Esophagus squamous epithelium (tissue), 4 donors: Measurements from ENCODE around the gene FREY1.

ENCODE experiments used
- POLR2A ChIP-seq, 4 donors: fragments of 450-650 bp; IDR thresholded peaks; one replicate each; pipeline ENCODE4 v1.6.1; 2017; ENCODE audit warnings: antibody characterized with exemption in 4 of 4, mild to moderate bottlenecking in 4 of 4, moderate library complexity in 3 of 4
- TF ChIP-seq, protein P1 (sequence below), 6 experiments: fragments of 450-650 bp in 4 of 6; fragments of 200-600 bp in 2 of 6; sonication (generic) in 2 of 6; IDR thresholded peaks; one replicate each; pipeline ENCODE4 v1.5.1; 2016 to 2019; ENCODE audit warnings: antibody characterized with exemption in 6 of 6, mild to moderate bottlenecking in 4 of 6, moderate library complexity in 4 of 6

DNA sequence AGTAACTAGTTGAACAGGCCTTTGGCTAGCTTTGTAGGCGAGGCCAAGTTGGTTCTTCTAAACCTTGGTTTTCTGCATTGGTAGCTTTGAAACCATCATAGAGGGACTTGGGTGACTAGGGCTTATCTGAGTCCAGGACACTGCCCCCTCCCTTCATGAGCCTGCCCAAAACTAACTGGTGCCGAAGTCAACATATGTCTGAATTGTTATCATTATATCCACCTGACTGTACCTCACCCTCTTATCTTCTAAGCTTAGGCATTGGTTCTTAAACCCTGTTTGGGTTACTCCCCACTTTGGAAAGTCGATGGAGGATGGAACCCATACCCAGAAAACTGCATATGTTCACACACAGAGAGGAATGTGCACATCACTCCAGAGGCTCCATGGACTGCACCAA, 29.2 kb downstream of the FREY1 start:
- TF ChIP-seq, protein P1, sequence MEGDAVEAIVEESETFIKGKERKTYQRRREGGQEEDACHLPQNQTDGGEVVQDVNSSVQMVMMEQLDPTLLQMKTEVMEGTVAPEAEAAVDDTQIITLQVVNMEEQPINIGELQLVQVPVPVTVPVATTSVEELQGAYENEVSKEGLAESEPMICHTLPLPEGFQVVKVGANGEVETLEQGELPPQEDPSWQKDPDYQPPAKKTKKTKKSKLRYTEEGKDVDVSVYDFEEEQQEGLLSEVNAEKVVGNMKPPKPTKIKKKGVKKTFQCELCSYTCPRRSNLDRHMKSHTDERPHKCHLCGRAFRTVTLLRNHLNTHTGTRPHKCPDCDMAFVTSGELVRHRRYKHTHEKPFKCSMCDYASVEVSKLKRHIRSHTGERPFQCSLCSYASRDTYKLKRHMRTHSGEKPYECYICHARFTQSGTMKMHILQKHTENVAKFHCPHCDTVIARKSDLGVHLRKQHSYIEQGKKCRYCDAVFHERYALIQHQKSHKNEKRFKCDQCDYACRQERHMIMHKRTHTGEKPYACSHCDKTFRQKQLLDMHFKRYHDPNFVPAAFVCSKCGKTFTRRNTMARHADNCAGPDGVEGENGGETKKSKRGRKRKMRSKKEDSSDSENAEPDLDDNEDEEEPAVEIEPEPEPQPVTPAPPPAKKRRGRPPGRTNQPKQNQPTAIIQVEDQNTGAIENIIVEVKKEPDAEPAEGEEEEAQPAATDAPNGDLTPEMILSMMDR (IDR thresholded peaks at IDR 0.05): no peak
- no peak for TF ChIP-seq POLR2A (IDR thresholded peaks at IDR 0.05)
